Lower leg skin (tissue), 3 donors: ENCODE results near the gene RAPH1.

Experiments used
- POLR2A ChIP-seq, 2 donors: fragments of 450-650 bp; IDR thresholded peaks; one replicate each; pipeline ENCODE4 v1.6.1; 2016 to 2017; ENCODE audit warnings: antibody characterized with exemption in 2 of 2, mild to moderate bottlenecking in 1 of 2, moderate library complexity in 1 of 2
- TF ChIP-seq, protein P1 (sequence below), 3 donors: fragments of 450-650 bp; IDR thresholded peaks; one replicate each; pipeline ENCODE4 v1.5.1; 2016; ENCODE audit warnings: antibody characterized with exemption in 3 of 3, mild to moderate bottlenecking in 3 of 3, moderate library complexity in 2 of 3

DNA sequence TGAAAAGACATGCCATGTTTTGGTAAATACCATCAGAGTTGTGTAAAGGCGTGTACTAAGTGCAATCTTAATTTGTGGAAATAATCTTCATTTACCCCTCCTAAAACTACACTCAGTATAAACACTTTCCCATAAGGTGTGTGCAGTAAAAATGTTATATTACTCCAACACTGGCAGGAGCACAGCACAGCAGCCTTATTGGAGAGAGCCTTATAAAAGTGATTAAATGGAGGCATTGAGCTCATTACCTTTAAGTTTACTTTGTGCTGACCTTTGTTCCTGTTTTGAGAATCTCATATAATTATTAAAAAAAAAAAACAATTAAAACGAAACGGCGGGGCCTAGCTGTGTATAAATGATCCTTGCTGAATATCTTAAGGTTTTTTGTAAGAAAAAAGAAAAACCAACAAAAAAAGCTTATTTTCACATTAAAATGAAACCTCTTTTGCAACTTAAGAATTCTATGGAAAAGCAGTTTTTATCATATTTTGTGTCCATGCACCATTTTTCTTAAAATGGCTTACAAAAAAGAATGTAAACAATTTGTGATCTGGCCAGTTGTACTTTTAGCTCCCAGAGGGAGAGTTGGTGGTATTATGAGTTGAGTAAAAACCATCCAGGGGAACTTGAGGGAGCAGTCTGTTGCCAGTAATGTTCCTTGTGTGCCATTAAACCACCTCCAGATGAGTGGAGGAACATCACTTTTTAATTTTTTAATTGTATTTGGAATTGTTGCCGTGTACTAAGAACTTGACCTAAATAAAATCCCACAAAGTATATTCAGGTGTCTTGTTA is 103.5 kb downstream of the RAPH1 start:
- TF ChIP-seq, protein P1, sequence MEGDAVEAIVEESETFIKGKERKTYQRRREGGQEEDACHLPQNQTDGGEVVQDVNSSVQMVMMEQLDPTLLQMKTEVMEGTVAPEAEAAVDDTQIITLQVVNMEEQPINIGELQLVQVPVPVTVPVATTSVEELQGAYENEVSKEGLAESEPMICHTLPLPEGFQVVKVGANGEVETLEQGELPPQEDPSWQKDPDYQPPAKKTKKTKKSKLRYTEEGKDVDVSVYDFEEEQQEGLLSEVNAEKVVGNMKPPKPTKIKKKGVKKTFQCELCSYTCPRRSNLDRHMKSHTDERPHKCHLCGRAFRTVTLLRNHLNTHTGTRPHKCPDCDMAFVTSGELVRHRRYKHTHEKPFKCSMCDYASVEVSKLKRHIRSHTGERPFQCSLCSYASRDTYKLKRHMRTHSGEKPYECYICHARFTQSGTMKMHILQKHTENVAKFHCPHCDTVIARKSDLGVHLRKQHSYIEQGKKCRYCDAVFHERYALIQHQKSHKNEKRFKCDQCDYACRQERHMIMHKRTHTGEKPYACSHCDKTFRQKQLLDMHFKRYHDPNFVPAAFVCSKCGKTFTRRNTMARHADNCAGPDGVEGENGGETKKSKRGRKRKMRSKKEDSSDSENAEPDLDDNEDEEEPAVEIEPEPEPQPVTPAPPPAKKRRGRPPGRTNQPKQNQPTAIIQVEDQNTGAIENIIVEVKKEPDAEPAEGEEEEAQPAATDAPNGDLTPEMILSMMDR (IDR thresholded peaks at IDR 0.05) = no peak
- TF ChIP-seq POLR2A (IDR thresholded peaks at IDR 0.05) = no peak
